GM19455 (cell line): ENCODE data around the gene NAV2.

Experiments
- ATAC-seq: cut with Tn5 transposase; IDR thresholded peaks from one replicate; pipeline ENCODE4 v1.9.1; 2021; ENCODE audit not compliant: unreplicated experiment

The NAV2 gene

DNA sequence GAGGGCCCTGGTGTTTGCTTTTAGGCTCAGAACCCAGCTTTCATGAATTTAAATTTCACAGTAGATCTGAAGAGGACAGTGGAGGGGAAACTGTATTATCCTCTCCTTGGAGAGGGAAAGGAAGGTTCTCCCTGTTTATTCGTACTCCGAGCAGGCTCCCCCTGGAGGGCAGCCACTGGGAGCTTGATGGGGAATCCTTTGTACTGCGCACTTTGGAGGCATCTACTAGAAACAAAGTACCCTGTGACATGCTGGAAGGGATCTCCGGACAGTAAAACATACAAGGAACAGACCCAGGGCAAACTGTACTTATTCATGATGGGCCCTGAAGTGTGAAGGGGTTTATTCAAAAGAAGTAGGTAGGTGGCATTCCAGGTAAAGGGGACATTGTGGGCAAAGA lies 27.2 kb downstream of the NAV2 start:
- no peak for ATAC-seq

- ATAC-seq = no peak
Observed at GRCh38 chr11:19740586-19740985, 27.9 kb downstream of the NAV2 start.

- ATAC-seq = no peak
Observed at GRCh38 chr11:19742588-19743292, 30.1 kb downstream of the NAV2 start.

DNA sequence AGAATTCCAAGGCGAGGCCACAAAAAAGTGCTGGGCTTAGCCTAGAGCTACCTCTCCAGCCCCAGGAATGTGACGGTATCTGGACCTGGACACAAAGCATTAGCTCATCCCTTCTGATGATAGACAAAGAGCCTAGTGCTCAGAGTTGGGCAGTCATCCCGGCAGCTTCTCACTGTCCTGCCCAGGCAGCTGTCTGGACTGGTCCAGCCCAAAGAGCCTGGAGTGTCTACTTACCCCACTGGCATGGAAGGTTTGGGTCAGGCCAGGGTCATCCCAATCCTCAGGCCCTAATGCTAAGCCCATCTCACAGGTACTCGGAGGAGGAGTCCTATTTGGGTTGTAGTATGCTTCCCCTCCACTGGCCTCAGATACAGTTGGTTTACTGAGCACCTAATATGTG lies 31.0 kb downstream of the NAV2 start:
- no peak for ATAC-seq

DNA sequence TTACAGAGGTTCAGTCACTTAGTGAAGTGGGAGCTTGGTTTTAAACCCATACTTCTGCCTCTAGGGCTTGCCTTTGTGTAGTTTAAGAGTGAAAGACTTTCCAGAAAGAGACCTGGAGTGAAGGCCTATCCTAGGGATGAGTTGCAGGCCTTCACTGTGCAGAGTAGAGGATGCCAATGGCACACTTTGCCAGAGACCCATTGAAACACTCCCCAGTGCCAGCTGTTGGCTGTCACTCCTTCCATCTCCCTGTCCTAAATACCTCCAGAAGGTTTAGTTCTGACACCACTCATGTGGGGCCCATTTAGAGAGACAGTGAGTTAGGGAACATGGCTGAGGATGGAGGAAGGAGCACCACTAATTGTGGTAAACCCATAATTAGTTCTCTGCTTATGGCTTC lies 31.5 kb downstream of the NAV2 start:
- ATAC-seq = no peak

DNA sequence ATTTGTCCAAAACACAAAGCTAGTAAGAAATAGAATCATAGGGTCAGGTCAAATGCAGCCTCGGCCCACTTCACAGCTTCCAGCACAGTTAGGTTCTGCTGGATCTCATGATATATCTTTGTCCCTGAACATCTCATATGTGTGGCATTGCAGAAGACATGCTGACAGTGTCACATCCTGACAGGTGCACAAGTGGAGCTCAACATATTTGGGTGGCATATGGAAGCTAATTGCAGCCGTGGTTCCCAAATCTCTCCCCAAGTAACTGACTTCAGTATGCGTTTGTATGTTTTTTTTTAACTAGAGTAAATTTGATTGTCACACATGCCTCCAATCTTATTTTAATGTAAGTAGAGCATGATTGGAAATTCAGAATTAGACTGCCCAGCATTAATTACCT lies 33.4 kb downstream of the NAV2 start:
- no peak for ATAC-seq

- ATAC-seq = no peak
Observed at GRCh38 chr11:19747634-19748033, 35.0 kb downstream of the NAV2 start.

DNA sequence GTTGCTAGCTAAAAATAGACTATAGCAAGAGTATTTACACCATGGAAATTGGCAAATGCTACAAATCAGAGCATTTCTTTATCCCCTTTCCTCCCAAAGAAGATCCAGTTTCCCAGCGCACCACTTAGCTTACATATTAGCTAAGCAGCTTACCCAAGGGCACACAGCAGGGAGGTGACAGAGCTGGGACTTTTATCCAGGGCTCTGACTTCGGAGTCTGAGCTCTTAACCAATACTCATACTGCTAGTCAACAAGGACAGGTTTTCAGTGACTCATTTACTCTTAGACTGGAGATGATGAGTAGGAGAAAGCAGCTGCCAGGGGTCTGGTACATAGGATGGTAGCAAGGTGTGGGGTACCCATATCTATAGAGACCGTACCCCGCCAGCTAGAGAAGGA lies 38.4 kb downstream of the NAV2 start:
- no peak for ATAC-seq

DNA sequence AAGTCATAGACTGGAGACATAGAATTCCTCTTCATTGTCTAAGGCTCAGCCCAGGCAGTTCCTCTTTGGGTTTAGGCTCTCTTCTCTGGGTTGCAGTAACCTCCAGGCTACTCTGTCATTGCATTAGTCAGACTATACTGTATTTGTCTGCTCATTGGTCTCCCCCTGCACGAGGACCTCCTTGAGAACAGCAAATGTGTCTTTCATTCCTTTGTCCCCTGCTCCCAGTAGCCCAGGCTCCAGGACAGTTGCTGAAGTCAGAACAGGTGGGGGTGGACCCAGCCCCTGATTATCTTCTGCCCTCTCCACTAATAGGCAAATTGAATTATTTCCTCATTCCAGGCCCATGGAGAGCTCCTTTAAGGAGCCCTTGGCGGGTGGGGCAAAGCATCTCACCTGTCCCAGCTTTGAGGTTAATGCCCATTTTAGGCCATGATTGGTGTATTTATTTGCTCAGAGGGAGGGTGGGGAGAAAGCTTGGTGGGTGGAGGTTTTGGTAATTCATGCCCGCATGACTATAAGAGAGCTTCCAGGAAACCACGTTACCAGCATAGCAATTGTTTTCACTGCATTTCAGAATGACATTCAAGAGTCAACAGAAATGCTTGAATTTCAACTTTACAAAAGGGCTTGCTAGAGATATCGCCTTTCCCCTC lies 40.9 kb downstream of the NAV2 start:
- no peak for ATAC-seq

GRCh38 chr11:19756675-19757475 lies 44.2 kb downstream of the NAV2 start:
- ATAC-seq = no peak

GRCh38 chr11:19759389-19759788 lies 46.8 kb downstream of the NAV2 start:
- no peak for ATAC-seq

GRCh38 chr11:19762266-19762665 lies 49.6 kb downstream of the NAV2 start:
- ATAC-seq = no peak

- ATAC-seq = no peak
Observed at GRCh38 chr11:19763330-19763729, 50.7 kb downstream of the NAV2 start.

GRCh38 chr11:19766206-19766605 lies 53.6 kb downstream of the NAV2 start:
- no peak for ATAC-seq

- ATAC-seq = no peak
Observed at GRCh38 chr11:19766810-19767209, 54.2 kb downstream of the NAV2 start.

DNA sequence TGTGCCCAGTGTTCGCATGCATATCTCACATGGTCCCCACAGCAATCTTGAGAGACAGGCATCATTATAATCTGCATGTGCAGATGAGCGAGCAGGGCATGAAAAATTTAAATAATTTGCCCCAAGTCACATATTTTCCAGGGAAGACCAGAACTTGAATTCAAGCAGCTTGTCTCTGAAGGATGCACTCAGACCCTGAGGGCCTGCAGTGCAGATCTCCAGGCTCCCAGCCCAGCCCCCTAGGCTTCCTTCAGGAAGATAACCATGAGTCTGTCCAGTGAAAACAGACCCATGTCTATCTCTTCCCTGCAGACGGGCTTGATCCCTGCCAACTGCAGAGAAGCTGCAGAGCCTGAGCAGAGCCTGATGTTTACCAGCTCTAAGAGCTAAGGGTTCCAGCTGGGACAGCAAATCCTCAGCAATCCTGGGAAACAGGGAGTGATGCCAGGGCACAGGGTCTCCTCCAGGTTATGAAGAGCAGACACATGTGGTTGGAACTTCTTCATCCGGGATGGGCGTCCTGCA lies 55.1 kb downstream of the NAV2 start:
- no peak for ATAC-seq

DNA sequence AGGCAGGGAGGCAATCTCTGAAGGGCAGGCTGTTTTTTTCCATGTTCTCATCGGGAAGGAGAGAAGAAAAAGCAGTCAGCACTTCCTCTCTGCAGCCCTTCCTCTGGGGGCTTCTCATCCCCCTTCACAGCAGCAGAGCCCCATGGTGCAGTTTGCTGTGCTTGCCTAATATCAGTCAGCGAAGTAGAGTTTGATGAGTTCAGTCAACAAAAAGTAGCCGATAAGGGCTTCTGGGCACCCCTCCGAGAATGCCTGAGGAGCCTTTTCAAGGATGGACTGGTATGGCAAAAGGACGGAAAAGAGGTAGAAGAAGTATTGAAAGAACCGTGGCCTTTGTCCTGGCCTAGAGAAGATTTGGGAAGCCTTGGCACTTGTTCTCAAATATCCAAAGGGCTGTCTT lies 55.6 kb downstream of the NAV2 start:
- ATAC-seq = no peak

GRCh38 chr11:19768815-19769214 lies 56.2 kb downstream of the NAV2 start:
- no peak for ATAC-seq

DNA sequence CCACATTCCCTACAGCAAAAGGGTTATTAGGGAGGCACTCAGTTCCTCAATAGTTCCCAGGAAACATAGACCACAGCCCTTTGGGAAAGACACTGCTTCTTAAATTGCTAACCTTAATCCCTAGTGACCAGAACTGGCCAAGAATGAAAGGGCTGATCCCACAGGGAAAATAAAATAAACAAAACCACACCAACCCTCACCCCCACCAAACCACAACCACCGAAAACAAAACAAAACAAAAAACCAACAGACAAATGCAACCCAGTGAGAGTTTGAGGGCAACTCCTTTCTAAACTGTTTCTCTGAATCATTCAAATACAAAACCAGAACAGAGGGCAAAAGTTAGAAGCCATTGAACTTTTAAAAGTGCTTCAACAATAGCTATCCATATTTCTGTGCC lies 57.2 kb downstream of the NAV2 start:
- ATAC-seq = no peak

DNA sequence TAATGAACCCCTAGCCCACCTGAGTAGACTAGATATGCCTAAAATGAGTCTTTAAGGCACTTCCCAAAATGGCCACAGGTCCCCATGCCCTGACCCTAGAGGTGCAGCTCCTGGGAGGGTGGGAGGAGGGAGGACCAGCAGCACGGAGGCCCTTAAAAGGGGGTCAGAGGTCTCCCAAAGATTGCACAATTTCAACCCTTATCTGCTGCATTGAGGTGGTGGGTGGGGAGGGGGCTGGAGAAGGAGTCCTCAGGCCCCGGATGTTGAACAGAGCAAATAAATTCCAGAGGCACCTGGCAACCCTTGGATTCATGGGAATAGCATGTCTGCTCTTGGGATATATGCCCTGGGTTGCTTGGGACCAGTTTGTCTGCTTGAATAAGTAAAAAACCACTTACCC lies 57.6 kb downstream of the NAV2 start:
- ATAC-seq = no peak

DNA sequence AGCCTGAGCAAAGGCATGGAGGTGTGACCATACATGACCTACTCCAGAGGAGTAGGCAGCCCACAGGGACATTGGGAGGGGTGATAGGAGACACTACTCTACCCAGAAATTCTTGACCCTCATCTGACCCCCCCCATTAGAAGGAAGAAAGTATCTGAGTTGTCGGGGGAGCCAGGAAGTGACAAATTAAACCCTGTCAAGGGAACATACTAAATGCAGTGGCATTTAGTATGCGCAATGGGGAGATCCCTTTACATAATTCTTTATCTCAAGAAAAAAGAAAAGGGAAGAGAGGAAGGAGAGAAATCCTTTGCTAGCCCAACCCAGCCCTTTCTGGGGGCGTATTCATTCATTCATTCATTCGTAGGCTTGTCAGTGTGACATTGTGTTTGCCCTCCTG lies 58.8 kb downstream of the NAV2 start:
- no peak for ATAC-seq

- no peak for ATAC-seq
Observed at GRCh38 chr11:19772480-19772879, 59.8 kb downstream of the NAV2 start.
